Stimulated activated CD4-positive, alpha-beta T cell treated with anti-CD3 and anti-CD28 coated beads, Interleukin-12 subunit alpha, Interleukin-12 subunit beta, amount 100 ng/mL, for 4 hours (primary cell): ENCODE data around the gene VEZF1.
"Not testable (repeated sequence)": the region's sequence is repeated elsewhere in the genome, so short reads cannot be mapped to it uniquely, and the experiment has no call there.

Experiments
- DNase-seq: peaks from one replicate; pipeline ENCODE4 v3.0.0-alpha.2; 2020

The VEZF1 gene

DNA sequence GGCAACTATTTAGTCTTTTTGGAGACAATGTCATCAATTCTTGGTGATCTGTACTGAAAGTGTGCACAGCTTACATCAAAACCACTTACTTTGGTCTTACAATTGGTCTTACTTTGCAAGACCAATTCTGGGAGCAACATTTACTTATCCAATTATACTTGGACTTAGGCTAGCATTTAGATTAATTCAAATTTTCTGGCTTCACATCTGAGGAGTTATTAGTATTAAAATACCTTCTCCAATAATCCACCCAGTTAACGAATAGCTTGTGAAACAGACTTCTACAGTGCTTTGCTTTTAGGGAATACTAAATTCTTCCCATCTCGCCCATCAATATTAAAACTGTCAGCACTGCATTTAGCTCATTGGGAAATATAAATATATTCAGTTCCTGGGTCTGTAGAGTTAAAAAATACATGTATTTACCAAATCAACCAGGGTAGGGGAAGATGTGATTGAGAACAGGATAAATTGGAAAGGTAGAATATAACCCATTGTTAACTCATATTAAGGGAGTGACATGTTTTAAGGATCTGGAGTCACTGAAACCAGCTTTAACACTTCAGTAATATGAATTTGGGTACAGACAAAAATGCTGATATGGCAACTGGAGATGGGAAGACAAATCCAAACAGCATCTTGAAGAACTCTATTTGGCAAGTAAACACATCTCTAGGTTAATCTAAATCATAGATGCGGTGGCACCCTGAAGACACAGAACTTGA is 9.2 kb upstream of the VEZF1 start:
- DNase-seq = no peak

DNA sequence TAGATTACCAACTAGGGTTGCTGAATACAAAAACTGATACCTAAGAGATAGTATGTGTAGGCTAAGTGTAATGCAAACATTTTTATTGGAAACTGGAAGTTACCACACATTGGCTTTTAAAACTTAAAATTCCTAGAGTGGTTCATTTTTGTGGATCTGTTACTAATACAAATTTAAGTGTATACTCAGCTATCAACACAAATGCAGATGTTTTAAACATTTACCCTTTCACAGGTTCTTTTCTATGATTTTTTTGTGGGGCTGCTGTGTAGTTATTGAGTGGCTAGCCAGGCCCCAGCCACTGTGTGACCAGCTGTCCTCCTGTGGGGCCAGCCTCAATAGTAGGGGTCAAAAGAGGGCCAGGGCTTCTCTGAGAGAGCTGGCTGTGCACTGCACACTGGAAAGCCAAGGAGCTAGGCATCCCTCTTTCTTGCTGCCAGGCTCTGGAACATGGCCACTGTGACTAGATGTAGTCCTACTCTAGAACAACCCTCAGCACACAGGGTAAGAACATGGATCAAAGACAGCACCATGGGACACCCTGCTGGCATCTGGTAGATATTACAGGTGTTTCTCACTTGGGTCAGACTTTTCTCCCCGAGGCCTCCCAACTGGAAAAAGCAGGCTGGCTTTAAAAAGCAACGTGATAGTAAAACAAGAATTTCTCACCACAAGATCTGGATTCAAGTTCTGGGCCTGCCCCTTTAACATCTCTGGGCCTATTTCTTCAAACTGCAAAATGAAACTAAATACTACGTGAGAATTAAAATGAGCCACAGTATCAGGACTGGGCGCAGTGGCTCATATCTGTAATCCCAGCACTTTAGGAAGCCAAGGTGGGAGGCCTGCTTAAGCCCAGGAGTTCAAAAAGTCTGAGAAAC is 7.3 kb upstream of the VEZF1 start:
- DNase-seq = peak; percentile 34

DNA sequence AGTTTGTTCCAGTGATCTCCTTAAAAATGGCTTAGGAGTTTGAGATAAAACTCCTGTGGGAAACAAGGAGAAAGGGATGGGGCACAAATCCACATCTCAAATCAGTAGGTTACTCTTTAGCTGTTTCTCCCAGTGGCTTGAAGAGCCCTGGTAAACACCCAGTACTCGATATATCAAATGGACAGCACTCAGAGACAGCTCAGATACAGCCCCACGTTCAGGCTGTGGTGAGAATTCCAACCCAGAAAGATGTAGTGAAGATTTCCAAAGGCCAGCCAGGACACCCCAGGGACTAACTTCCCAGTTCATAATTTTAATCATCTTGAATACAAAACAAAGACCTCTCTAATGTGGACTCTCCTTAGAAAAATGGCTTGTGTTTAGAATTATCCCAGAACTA is 6.4 kb upstream of the VEZF1 start:
- DNase-seq = no peak

DNA sequence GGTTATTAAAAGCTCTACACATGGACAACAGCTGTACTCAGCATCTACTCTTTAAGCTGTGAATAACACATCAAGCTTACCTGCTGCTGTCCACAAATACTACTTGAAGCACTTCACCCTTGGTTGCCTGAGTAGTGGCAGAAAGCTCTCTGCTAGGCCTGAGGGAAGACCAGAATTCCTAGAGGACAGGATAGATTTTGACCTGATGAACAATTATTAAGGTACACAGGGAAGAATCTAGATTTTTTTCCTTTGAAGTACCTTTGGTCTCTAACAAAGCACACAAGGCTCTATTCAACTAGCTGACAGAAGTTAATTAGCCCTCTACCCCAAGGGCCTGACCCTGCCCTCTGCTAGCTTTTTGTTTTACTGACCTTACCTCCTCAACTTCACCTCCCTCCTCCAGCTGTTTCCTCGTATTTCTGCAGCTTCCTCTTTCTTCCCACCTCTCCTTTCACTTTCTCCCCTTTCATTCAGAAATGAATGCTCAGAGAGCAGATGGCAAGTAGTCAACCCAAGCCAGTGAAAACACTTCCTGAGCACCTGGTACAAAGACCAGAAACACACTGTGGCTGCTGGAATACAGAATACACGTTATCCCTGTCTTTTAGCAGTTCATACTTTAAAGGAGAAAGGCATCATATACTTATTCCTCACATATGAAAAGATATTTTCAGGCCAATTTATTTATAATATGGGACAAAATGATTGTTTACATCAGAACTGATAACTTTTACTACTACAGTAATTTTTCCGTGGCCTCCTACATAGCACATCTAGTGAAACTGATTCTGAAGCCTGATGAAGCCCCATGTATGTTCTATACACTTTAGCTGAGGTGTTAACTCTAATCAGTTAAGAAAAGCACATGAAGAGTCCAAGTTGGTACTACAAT is 5.7 kb upstream of the VEZF1 start:
- DNase-seq = no peak

DNA sequence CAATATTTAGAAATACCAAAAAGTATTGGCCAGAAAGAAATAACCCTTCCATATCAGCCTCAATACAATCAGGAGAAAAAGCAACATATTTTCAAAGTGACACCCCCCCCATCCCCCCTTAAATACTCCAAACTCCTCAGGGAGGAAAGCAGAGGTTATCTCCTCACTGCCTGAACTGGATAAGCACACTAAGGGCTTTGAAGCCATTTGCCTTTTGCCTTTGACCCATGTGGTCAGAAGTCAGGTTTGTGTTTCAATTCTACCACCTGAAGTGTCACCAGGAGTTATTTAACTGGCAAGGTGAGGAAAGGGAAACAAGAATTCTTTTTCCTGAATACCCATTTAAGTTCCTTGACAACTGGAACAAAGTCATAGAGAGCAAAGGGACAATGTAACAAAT is 3.5 kb upstream of the VEZF1 start:
- no peak for DNase-seq

DNA sequence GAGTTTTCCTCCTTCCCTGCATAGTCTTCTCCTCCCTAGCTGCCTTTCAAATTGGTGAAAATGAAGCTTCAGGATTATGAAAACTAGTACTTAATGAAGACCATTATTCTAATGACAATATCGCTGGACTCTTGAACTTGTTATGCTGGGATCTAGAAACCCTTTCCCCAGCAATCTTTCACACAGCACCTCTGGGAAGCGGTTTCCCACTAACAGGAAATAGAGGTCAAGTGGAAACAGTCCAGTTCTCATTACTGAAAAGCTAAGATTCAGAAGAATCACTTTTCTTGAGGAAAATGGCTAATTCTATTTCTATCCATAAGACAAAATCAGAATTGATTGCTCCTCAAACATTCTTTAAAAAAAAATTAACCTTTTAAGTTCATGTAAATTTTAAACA is 2.0 kb upstream of the VEZF1 start:
- no peak for DNase-seq

DNA sequence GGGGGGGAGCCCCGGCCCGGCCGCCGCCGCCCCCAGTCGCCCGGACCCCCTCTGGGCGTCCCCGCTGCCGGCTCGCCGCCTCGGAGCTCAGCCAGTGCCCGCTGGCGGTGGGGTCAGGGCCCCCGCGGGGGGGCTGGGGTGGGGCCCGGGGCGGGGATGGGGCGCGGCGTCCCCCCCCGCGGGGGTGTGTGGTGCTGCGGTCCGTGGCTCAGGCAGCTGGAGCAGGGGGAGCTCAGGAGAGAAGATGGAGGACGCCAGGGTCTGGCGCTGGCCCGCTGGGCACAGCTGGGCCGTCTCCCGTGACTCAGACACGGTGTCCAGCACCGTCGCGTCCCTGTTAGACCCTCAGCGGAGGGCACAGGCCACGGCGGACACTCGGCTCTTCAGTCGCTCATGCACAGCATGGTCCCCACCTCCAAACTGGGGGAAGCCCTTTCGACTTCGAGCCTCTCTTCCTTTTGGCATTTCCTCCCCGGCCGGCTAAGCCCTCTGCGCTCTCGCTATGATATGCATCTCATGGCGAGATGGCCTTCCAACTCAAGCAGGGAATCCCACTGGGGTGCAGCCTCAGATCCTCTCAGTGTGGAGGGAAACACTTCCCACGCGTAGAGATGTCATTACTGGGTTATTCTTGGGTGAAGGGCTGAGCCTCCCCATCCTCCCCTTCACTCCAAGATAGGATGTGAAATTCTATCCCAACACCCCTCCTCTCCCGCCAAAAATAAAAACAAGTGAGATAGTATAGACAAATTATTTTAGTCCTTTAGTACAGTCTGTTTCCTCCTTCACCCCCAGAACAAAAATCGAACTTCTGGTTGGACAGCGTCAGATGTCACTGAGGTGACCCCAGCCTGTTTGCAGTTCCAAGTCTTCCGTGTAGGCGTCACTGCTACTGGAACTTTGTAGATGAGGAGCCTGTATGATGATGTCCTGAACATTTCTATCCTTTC is 522 bp upstream of the VEZF1 start:
- no peak for DNase-seq

DNA sequence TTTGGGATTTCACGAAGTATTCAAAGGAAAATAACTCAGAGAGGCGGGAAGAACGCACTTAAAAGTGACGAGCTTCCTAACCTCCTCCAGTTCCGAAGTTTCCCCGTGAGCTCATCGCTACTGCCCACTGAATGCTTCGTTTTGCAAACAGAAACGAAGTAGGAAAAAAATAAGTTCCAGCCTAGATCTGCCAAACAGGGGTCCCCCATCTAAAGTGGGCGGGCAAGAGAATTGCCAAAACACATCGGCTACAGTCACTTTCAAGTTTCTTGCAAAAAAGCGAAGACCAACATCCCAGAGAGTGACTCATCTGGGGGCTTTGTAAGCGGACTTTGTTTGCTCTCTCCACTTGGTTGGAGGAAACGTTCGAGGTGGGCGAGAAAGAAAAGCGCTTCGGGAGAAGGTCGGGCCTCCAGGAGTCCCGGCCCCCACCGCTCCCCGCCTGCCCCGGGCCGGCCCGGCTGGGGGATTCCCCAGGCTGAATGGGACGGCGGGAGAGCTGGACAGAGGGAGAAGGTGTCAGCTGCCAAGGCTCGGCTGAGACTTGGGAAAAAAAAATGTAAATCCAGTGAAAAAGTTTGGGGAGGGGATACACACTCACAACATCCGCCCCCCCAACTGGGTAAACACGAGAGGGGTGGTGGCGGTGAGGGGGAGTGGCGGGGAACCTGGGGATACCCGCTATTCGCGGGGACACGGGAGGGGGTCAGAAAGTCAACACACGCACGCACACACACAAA is 1.0 kb downstream of the VEZF1 start:
- DNase-seq = peak; percentile 34

DNA sequence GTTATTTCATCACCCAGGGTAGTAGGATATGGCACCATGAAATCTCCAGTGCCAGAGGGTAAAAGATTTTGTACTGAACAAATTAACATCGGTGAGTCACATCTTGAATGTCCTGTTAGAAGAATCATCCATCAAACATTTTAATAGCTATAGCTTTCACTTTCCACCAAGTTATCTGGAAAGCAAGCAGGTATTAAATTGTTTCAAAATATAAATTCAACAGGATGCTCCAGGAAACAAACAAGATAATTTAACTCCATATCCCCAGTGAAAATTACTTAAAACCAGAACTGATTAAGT is 2.4 kb downstream of the VEZF1 start:
- DNase-seq = no peak

DNA sequence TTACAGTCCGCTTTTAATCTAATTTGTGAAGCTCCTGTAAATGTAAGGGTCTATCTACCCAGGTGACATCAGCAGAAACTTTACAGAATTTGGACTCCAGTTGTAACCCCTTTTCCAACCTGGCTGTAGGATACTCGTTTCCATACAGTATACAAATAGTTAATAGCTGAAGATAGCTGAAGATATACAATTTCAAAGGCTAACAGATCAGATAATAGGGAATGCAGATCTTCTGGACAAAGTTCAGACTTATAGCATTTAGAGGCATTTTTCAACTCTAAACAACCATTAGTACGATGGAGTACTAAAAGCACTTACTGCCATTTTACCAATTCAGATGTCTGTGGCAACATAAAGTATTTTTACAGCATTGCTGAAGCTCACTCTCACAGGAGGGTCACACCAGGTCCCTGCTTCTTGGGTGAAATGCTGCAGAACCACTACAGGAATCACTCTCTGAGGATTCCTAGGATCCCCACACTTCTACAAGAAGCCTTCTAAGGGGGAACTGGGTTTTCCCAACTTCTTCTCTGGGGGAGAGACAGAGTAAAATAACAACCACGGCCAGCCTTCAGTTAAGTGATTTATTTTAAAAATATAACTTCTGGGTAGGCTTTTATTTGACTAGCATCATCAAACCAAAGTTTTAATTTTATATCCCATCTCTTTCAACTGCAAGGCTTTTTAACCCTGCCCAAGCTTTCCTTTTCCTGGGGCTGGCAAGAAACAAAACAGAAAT is 2.9 kb downstream of the VEZF1 start:
- no peak for DNase-seq

DNA sequence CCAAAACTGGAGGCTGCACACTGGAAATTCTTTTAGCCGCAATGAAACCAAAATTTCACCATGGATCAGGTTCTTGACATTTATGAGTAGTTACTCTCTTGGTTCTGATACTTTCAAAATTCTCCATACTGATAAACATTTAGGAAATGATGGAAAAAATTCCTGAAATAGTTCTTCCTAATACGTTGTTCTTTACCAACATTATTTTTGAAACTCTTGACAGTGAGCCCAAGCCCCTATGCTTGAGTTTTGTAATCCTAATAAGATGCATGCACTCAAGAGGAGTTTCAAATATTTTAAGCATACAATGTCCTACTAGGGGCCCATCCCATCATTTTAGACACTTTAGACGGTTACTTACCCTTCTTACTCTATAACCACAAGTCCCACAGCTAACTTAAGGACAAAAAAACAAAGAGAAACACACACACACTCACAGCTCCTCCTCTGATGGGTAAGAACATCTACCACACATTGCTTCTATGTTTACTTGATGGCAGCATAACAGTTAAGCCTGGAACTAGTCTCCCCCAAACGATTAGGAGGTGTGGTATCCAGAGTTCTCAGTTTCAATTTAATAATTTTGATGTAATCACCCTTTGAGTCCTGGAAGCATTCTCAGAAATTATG is 3.7 kb downstream of the VEZF1 start:
- no peak for DNase-seq

DNA sequence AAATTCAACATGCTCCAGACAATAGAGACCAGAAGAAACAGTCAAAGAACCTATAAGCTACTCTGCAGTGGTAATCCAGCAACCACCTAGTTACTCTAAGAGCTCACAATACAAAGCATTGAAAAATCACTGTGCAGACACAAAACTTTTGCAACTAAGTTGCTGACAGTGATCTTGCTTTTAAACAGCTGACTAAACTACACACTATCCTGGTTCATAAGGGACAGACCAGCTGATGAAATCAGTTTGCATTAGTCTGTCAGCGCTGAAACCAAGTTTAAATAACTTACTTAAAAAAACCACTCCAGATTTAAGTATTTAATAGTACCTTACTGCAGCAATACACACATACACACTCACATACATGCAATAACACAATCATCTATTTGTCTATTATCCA is 4.6 kb downstream of the VEZF1 start:
- DNase-seq = no peak

DNA sequence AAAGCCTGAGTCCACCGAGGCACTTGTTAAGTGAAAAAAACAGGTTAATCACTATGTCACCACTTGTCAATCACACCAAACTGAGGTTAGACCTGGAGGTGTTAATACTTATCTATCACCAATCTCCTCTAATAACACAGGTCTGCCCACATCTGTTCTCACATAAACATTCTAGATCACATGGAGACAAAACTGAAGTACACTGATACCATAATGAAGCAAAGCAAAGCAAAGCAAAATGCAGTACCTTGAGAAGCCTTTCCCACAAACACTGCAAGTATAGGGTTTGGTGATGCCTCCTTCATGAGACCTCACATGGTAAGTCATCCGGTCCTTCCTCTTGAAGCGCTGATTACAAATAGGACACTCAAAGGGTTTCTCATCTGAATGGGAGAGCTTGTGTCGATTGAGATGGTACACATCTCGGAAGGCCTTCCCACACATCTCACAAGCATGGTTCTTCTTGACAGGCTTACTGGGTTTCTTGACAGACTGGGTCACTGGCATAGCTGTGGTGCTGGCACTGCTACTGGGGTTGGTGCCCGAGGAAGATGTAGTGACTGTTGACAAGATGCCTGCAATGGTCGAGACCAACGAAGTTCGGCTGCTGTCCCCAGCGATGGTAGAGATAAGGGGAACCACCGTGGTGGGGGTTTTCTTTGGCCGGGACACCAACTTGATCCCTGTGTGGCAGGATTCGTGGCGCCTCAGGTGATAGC is 5.4 kb downstream of the VEZF1 start:
- no peak for DNase-seq

DNA sequence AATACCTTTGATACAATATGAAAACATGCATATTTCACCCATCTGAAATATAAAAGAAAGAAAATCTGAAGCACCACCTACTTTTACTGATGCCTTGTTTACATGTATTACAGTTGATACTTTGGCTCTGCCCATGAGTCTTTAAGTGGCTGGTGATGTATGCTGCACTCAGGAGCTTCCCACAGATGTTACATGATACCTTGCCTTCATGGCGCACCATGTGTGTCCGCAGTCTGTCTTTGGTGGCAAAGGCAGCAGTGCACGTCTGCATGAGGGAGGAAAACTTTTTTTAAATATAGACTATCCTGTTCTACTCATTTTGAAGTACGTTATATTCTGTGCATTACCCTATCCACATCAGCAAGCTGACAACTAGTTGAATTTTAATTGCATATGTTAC is 7.5 kb downstream of the VEZF1 start:
- no peak for DNase-seq

DNA sequence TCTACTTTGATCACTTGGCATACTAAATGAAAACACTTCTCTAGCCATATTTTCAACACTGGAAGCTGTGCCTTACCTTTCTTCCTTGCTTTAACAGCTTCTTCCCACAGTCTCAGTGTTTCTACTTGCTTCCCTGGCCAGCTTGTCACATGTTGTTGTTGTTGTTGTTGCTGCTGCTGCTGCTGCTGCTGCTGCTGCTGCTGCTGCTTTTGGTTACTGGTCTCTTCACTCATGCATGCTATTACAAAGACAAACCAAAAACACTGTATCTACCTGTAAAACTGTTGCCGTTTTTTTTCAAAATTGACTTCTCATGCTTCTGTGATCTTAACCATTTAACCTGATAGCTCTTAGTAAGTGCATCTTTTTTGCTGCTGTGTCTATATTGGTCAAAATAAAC is 9.0 kb downstream of the VEZF1 start:
- no peak for DNase-seq

DNA sequence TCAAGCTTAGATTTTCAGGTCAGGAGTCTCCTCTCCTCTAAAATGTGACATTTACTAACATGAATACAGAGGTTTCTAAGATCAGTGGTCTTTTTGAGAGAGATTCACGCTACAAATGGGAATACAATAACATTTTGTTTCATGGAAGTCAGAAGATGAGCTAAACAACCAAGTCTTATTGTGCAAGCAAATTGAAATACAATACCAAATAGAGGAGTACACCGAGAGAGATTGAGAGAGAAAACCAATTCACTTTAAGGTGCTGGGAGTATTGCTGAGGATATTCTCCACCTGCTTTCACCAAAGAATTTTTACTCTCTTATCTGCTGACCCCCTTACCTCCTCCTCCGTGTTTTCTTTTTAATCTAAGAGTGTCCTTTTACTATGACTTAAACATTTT is 11.5 kb downstream of the VEZF1 start:
- no peak for DNase-seq

DNA sequence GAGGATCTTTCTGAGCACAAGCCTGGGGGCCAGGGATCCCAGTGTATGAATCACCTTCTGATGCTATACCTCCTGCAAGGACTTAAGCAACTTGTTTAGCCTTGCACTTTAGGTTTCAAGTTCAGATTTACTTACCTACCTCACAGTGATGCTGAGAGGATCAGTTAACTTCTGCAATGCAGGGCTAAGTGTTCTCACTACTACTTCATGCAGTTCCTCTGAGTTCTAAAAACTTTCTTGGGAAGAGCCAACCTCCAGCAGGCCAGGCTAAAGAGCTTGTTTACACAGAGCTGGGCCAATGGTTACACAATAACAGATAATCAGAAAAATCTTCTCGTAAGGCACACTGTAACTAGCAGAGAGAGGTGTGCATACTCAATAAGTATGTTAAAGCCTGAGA is 13.0 kb downstream of the VEZF1 start:
- no peak for DNase-seq

DNA sequence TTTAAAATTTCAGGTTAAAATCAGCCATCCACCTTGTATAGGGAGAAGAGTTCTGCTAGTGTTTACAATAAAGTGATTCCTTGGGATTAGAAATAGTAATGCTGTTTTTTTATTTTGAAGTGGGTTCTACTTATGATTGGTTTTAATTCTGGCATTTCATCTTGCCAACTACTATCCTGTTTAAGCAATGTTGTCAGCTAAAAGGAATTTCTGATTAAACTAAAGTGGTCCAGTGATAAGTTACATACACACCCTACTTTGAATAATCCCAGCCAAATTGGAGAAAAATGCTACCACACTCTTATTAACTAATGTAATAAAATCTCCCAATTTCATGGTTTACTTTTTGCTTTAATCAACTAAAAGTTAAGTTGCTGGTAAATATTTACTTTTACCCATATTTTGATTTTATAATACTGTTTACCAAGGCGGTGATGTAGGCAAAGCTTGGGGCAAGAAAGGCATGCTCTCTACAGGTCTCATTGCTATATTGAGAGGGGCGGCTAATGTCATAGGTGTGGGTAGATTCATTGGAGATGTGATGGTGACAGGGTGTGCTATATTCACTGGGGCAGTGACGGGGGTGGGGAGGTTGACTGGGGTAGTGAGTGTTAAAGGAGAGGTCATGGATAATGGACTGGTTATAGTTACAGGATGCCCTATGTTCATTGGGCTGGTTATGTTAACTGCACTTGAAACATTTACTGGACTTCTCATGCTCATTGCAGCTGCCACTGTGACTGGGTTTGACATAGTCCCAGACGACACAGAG is 13.8 kb downstream of the VEZF1 start:
- not testable (repeated sequence) for DNase-seq

DNA sequence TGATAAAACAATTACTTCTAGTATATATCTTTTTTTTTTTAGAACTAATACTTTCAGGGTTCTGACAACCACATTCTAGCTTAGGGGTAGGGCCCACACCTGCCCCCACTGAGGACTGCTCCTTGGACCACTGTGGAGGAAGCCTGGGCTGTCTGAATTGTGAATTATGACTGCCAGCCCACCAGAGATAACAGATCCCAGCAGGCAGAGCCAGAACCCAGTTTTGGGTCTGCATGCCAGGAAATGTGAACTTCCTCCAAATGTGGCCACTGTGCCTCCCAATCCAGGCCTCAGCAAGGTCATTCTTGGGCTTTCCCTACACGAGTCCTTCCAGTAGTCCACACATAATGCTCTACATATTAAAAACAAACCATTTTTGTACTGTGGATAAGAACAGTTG is 15.9 kb downstream of the VEZF1 start:
- DNase-seq = no peak
